ENCODE measurements around the gene MORN1.

Gene MORN1

GRCh38 chr1:2405588-2406295, 14.4 kb upstream of the MORN1 start:
- no peak for FAIRE-seq

GRCh38 chr1:2404890-2405511, 13.6 kb upstream of the MORN1 start:
- DNase-seq (ENCODE audit: insufficient read length, low spot score): no peak
- FAIRE-seq: no peak

More at GRCh38 chr1:2405588-2406295, 14.4 kb upstream of the MORN1 start:
- DNase-seq (ENCODE audit: insufficient read length, low spot score): no peak

GRCh38 chr1:2404142-2404889, 13.0 kb upstream of the MORN1 start:
- FAIRE-seq (no peak), DNase-seq (ENCODE audit: insufficient read length, low spot score) (no peak)

- DNase-seq (ENCODE audit: insufficient read length, low spot score) (no peak), FAIRE-seq (no peak)
These were observed 11.9 kb upstream of the MORN1 start for GRCh38 chr1:2403273-2403672.

- FAIRE-seq: no peak
- no peak for DNase-seq (ENCODE audit: insufficient read length, low spot score)
These were observed 11.1 kb upstream of the MORN1 start for GRCh38 chr1:2402420-2402819.

- FAIRE-seq (no peak), DNase-seq (ENCODE audit: insufficient read length, low spot score) (no peak)
These were observed 9.7 kb upstream of the MORN1 start for GRCh38 chr1:2400950-2401649.

- no peak for FAIRE-seq
- no peak for DNase-seq (ENCODE audit: insufficient read length, low spot score)
These were observed 9.2 kb upstream of the MORN1 start for GRCh38 chr1:2400576-2400909.

- FAIRE-seq (no peak), DNase-seq (ENCODE audit: insufficient read length, low spot score) (no peak)
These were observed 8.7 kb upstream of the MORN1 start for GRCh38 chr1:2399890-2400575.

GRCh38 chr1:2398871-2399270, 7.5 kb upstream of the MORN1 start:
- no peak for FAIRE-seq
- no peak for DNase-seq (ENCODE audit: insufficient read length, low spot score)

GRCh38 chr1:2397007-2397679, 5.8 kb upstream of the MORN1 start:
- DNase-seq (ENCODE audit: insufficient read length, low spot score) (no peak), FAIRE-seq (no peak)

GRCh38 chr1:2396476-2396875, 5.1 kb upstream of the MORN1 start:
- DNase-seq (ENCODE audit: insufficient read length, low spot score) (no peak), FAIRE-seq (no peak)

GRCh38 chr1:2396059-2396458, 4.7 kb upstream of the MORN1 start:
- FAIRE-seq: no peak
- no peak for DNase-seq (ENCODE audit: insufficient read length, low spot score)

- DNase-seq (ENCODE audit: insufficient read length, low spot score) (no peak), FAIRE-seq (no peak)
These were observed 3.9 kb upstream of the MORN1 start for GRCh38 chr1:2395245-2395644.

GRCh38 chr1:2394761-2395160, 3.4 kb upstream of the MORN1 start:
- no peak for FAIRE-seq
- DNase-seq (ENCODE audit: insufficient read length, low spot score): no peak

GRCh38 chr1:2394220-2394619, 2.9 kb upstream of the MORN1 start:
- no peak for FAIRE-seq

GRCh38 chr1:2393471-2393877, 2.1 kb upstream of the MORN1 start:
- FAIRE-seq: no peak

More at GRCh38 chr1:2394220-2394619, 2.9 kb upstream of the MORN1 start:
- no peak for DNase-seq (ENCODE audit: insufficient read length, low spot score)

GRCh38 chr1:2392686-2393085, 1.3 kb upstream of the MORN1 start:
- FAIRE-seq (no peak), DNase-seq (ENCODE audit: insufficient read length, low spot score) (no peak)

More at GRCh38 chr1:2393471-2393877, 2.1 kb upstream of the MORN1 start:
- DNase-seq (ENCODE audit: insufficient read length, low spot score): no peak

- DNase-seq (ENCODE audit: insufficient read length, low spot score) (no peak), FAIRE-seq (peak; percentile 33)
These were observed 666 bp upstream of the MORN1 start for GRCh38 chr1:2391931-2392509.

GRCh38 chr1:2389644-2390043, 1.7 kb downstream of the MORN1 start:
- no peak for DNase-seq (ENCODE audit: insufficient read length, low spot score)
- FAIRE-seq: no peak

Measured in GM19239 (cell line).